Measurements from ENCODE around the gene PSME1.

- no peak for TF ChIP-seq CTCF (conservative IDR thresholded peaks at IDR 0.05; ENCODE audit: low read length)
- no peak for TF ChIP-seq EZH2phosphoT487 (IDR thresholded peaks at IDR 0.05; ENCODE audit: borderline replicate concordance)
These were observed 3.0 kb upstream of the PSME1 start for GRCh38 chr14:24132976-24133375.

Data from Loucy (cell line).